ENCODE results near the gene DUSP15. TPM values are rescaled to one million over a fixed set of nuclear protein-coding genes. Genes with fewer than 3 reads are reported as not detected.

DUSP15 gene
- polyA plus RNA-seq, 2 of the 4 experiments (the other 2 are of a cell fraction) = 0.53 to 1.3 TPM

GRCh38 chr20:31848088-31848999, 22.0 kb downstream of the DUSP15 start (continued):
- TF ChIP-seq REST (IDR thresholded peaks at IDR 0.05) (no peak), HOXB5 (CRISPR knock-in tag; IDR thresholded peaks at IDR 0.05) (no peak), POLR2A (IDR thresholded peaks at IDR 0.05; ENCODE audit: low read length) (no peak), ZNF302 (CRISPR knock-in tag; IDR thresholded peaks at IDR 0.05) (no peak), BHLHE40 (IDR thresholded peaks at IDR 0.05; ENCODE audit: low read depth, low read length) (no peak), FOXS1 (CRISPR knock-in tag; IDR thresholded peaks at IDR 0.05) (no peak), RAD21 (conservative IDR thresholded peaks at IDR 0.05 in 1 of 2, IDR thresholded peaks at IDR 0.05 in 1 of 2) (no peak), HOXA7 (CRISPR knock-in tag; IDR thresholded peaks at IDR 0.05) (no peak)

- DNase-seq (ENCODE audit: low read depth in 1 of 2, low spot score in 1 of 2) = no peak
- TF ChIP-seq ZFP36 (IDR thresholded peaks at IDR 0.05; ENCODE audit: borderline replicate concordance, partially characterized antibody) (no peak), ZC3H11A (IDR thresholded peaks at IDR 0.05) (no peak), RFX5 (IDR thresholded peaks at IDR 0.05) (no peak), CBX8 (IDR thresholded peaks at IDR 0.05) (no peak), NPAS2 (CRISPR knock-in tag; IDR thresholded peaks at IDR 0.05; ENCODE audit: borderline replicate concordance) (no peak), CHD2 (IDR thresholded peaks at IDR 0.05; ENCODE audit: low read length, partially characterized antibody) (no peak), MAZ (IDR thresholded peaks at IDR 0.05; ENCODE audit: borderline replicate concordance, low read depth, low read length) (no peak), TFCP2L1 (CRISPR knock-in tag; IDR thresholded peaks at IDR 0.05) (no peak), RAD21 (conservative IDR thresholded peaks at IDR 0.05 in 1 of 2, IDR thresholded peaks at IDR 0.05 in 1 of 2) (no peak; a peak in 1 of 5 replicates), NFE2L2 (conservative IDR thresholded peaks at IDR 0.05; ENCODE audit: low read length) (no peak), PHF8 (IDR thresholded peaks at IDR 0.05; ENCODE audit: borderline replicate concordance, low read depth) (no peak), REST (IDR thresholded peaks at IDR 0.05) (no peak), CHD4 (IDR thresholded peaks at IDR 0.05; ENCODE audit: borderline replicate concordance) (no peak), BCL3 (IDR thresholded peaks at IDR 0.05) (no peak), MAX (IDR thresholded peaks at IDR 0.05) (no peak), EP300 (IDR thresholded peaks at IDR 0.05) (no peak), JUNB (IDR thresholded peaks at IDR 0.05) (no peak), POLR2A (IDR thresholded peaks at IDR 0.05; ENCODE audit: low read length) (no peak)
- Histone ChIP-seq H3K4me3 (no peak overlapping the region), H3K27ac (no peak overlapping the region), H3K4me1 (peaks cover 44% of the 10 kb centered on the region), H3K4me2 (no peak overlapping the region), H3K9me3 (no peaks in the 10 kb centered on the region)
- CTCF ChIA-PET = interaction anchor here (0.6 to 14.7 kb wide), 46 partner anchors 6 to 597 kb away, joined by 3 to 145 read pairs (median 4); partner anchors contain the start of genes DUSP15, MYLK2, PDRG1 and TTLL9
- POLR2A ChIA-PET = interaction anchor here (1.1 kb wide), 1 partner anchor 9 kb away, joined by 5 read pairs; no protein-coding TSS in a partner anchor
- no peak for ATAC-seq
- no peak for FAIRE-seq
- 33% methylated on average over 3 of the region's 3 CpGs for WGBS (ENCODE audit: missing lambda C conversion rate)
These were observed 23.6 kb downstream of the DUSP15 start for GRCh38 chr20:31846793-31847138.
